NCI-H146 treated with DMSO at 0.1 percent for 48 hours (cell line): ENCODE measurements around the gene SRC.

Experiments used
- DNase-seq: peaks from one replicate; lab custom pipeline; 2025; ENCODE audit not compliant: unreplicated experiment; lab: John Stamatoyannopoulos, UW

SRC gene

DNA sequence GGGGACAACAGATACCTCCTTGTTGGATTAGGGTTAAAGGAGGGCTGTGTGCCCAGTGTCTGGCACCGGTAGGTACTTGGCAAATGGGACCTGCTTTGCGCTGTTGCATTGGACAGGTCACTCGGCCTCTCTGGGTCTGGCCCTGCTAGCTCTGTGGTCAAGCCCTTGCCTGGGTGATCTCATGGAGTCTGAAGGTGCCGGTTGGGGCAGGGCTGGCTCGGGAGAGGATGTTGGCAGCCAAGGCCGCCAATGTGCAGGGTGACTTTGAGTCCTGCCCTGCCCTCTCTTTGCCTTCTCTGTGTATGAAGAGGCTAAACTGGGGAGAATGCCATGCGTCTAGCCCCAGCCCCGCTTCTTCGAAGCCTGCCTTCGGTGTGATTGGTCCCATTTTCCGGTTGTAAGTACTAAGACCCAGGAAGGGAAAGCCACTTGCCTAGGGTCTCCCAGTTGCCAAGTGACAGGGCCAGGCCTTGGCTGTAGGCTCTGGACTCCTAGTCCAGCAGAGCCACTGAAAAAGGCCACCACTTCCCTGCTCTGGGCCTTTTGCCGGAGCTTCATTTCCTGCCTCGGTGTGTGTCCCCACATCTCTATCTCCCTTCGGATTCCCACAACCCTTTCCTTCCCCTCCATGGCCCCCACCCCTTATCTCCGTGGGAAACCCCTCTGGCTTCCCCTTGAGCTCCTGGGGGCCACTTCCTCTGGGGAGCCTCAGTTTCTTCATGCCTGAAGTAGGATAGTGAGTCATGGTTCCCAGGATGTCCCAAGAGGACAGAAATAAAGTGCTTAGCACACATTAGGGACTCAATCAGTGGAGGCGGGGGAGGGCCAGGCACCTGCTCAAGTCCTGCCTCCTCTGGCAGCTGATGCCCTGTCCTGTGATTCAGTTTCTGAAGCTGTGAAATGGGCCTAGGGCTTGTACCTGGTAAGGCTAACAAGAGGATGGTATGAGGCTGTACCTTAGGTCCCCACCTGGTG lies 3.9 kb downstream of the SRC start:
- DNase-seq: no peak

DNA sequence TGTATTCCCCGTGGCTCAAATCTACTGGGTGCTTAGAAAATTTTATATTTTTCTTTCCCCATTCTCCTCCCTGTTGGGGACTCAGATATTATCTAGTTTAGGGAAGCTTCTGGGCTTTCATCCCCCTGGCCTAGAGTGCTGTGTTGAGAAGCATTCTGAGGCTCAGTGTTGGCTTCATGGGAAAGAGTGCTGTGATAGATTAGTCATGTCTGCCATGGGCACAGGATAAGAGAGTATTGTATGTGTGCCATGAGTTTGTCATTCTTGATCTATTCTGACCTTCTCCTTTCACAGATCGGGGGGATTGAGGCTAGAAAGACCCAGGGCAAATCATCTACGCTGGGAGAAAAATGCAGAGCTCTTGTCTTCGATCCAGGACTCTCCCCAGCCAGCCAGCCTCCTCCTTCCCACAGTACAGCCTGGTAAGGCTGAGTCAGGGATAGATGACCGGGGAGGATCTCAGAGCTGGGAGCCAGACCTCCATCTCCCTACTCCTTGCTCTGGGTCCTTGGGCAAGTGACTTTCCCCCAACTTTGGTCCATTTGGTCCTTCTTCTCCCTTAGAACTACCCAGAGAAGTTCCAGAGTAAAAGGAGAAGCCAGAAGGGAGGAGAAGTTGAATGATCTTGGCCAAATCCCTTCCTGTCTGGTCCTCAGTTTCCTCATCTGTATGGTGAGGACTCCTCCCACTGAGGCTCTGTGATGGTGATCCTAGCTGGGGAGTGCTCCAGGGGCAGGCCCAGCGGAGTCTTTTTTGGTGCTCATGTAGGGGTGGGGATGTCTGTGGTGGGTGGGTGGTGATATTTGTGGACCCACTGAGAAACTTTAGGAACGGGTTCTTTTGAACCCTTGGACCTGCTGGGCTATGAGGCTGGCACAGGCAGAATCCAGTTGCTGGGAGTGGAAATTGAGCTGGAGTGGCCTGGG lies 5.0 kb downstream of the SRC start:
- DNase-seq: no peak

DNA sequence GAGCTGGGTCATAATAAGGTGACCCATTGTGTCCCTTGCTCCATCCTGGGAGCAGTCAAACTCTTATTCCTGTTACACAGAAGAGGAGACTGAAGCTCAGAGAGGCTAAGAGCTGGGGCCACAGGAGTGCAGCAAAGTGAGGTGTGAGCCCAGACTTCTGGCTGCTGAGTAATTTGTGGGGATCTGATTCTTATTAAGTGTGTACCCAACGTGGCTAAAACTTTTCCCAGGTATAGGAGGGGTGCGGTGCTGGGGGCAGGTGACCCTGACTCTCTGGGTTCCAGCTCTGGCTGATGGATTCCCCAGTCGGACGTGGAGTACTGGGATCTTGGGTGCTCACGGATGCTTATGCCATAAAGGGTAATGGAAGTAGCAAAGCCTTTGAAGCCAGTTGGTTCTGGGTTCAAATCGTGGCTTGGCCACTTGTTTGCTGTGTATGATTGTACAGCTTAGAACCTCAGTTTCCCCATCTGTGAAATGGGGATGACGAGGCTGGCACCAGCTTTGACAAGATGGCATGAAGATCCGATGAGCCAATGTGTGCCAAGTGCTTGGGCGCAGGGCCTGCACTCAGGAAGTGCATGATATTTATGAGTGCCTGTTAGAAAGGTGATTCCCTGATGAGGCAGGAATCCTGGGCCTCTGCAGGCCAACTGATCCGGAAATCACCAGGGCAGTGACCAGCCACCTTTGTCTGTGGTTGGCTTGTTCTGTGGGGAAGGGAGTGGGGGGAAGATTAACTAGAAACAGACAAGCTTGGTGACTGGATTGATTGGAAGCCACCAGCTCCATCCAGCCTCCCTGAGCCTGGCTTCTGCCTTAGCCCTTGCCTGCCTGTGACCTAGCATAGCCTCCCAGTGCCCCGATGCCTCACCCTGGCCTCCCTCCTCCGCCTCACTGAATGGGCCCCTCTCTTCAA lies 6.0 kb downstream of the SRC start:
- no peak for DNase-seq

DNA sequence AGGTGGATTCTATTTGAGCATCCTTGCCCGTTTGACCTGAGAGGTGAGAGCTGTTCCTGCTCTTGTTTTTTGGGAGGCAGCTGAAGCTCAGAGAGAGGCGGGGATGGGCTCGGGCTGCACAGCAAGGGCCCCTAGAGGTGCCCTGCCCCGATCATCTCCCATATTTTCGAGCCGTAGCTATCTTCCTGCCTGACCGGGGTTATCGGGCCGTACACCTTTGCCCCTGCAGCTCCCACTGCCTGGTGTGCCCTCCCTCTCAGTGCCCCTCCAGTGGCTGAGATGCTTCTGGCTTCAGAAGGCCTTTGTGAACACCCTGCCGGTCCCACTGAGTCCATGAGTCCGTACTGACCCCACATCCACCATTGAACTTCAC lies 6.7 kb downstream of the SRC start:
- no peak for DNase-seq

DNA sequence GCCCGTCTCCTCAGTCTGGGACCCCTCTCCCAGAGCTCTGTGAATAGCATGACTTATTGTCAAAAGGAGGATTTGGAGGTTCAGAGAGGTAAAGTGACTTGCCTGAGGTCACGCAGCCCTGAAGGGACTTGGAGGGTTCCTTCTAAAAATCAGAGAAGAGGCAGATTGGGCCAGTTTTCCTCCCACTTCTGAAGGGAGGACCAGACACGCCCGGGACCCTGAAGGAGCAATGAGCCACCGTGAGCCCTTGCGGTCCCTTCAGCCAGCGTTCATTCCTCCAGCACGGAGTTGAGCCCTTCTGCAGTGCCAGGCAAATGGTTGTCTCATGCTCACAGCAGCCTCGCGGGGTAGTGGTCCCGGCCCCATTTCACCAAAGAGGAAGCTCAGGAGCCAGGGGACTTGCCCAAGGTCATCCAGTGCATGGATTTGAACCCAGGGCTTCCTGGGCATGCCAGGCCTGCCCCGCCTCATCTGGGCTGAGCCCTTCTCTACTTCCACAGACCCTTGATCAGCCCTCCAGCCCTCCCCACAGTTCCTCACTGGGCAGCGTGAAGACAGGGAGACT lies 7.4 kb downstream of the SRC start:
- DNase-seq: no peak

DNA sequence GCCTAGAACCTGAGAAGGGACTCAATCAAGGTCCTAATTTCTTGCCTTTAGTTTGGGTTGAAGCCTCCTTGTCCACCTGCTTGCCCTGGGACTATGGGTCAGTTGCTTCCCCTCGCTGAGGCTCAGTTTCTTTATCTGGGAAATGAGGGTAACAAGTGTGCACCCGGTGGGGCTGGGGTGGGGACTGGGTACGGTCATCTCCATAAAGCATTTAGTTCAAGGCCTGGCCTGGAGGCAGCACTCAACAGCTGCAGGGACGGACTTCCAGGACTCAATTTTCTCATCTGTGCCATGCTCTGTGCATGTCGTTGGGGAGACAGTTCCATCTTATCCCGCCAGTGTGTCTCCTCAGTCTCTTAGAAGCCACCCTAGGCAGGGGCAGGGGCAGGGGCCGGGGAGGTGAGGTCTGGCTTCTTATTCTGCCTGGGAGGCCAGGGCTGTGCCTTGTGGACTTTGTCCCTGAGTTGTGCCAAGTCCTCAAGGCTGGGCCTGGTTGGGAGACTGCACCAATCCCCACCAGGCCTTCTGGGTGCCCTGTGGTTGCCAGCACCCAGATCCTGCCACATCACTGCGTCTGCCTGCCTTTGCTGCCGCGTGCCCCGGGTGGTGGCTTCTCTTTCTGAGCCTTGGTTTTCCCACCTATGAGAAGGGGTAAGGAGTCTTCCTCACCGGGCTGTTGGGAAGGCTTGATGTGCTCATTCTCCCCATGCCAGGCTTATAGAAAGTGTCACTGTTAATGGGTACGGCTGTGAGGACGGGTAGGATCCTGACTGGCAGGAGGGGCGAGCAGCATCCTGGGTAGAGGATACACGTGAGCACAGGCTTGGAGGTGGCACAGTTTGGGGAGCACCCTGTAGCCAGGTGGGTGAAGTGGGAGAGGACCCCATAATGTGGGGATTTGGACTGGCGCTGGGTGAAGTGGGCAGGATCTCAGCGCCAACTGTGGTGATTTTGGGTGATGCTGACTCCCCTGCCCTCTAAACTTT lies 8.6 kb downstream of the SRC start:
- DNase-seq: no peak

DNA sequence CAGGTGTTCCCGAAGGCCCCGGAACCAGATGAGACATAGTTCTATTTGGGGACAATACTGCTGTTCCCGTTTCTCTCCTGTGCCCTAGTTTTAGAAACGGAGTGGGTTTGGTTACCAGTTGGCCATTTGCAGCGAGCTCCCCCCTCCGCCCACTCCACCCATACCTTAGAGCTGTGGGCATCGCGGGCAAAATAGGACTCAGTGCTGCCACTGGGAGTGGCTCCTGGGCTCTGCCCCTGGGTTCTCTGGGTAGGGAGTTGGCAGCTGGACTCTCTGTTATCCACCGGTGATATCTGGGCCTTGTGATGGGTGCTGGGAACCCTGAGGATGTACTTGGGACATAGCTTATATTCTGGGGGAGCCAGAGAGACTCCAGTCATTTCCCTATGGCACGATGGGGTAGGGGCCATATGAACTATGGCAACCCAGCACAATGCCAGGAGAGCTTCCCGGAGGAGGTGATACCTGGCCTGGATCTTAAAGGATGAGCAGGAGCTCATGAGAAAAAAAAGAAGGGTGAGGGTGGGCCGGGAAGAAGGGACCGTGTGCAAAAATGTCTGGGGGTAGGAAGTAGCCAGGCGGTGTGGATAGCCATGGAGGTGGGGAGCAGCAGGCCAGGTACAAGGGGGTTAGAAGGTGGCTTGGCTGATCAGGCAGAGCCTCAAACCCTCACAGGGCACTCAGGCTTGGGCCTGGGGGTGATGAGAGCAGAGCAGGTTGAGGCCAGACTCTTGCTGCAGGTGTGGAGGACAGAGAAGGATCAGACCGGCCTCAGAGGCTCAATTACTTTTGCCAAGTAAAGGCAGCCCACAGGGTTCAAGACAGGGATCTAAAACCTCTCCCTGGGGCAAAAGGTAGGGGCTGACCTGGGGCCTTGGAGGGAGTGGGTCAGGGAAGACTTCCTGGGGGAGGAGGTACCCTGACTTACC lies 9.6 kb downstream of the SRC start:
- no peak for DNase-seq

DNA sequence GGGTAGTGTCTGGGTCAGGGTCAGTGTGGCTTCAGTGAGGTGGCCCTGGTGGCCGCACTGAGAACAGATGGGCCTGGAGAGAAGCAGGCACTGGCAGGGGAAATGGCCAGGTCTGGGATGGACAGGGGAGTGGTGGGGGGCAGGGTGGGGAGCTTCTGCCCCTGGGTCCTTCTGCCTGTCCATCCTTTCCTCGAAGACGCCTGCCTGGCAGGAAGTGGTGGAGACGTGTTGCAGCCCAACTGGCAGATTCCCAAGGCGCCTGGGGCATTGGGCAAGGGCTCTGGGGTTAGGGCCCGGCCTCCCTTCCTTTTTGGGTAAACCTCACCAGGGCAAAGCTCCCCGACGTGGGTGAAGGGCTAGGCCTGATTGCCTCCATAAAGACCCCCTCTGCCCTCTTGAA lies 10.4 kb downstream of the SRC start:
- no peak for DNase-seq

DNA sequence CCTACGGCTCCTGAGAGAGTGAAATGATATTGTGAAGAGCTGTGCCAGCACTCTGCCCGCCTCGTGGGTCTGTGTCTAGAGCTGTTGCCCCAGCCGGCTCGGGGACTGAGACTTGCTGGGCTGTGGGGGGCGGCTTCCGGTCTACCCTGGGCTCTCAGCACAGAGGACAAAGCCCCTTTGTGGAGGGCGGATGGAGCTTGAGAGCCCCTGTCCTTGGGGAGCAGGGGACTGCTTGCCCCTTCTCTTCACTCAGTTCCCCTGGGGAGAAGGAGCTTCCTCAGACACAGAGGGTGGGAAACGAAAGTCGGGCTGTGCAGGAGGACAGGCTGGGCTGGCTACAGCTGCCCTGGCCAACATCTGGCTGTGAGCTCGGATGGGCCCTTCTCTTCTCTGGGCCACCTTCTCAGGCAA lies 11.0 kb downstream of the SRC start:
- no peak for DNase-seq

DNA sequence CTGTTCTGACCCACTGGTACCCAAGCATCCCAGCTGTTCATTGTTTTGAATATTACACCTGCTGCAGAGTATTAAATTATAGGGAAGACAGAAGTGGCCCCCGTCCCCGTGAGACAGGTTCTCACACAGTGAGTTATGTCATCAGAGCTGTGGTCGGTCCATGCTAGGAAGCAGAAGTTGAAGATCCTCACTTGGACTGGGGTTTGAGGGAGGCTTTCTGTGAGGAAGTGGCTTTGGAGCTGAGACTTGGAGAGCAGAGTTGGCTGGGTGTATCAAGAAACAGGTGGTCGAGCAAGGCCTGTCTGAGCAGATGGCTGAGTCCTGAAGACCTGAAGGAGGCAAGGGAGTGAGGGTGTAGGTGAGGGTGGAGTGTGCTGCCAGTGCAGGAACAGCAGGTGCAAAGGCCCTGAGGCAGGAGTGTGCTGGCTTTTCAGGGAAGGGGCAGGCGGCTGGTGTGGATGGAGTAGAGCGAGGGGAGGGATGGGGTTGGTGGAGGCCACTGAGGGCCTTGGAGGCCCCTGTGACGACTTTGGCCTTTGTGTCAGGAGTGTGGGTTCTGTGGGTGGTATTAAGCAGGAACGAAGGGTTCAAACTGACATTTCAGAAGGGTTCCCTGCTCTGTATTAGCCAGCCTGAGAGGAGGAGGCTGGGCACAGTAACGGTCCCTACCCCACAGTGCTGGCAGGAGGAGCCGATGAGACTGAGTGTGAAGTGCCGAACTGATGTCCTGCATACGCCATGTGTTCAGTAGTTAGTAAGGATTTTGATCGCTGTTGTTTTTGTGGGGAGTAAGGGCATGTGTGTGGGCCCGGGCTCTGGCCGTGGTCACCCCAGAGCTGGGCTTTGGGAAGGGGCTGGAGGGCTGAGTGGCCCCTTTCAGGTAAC lies 11.8 kb downstream of the SRC start:
- no peak for DNase-seq

DNA sequence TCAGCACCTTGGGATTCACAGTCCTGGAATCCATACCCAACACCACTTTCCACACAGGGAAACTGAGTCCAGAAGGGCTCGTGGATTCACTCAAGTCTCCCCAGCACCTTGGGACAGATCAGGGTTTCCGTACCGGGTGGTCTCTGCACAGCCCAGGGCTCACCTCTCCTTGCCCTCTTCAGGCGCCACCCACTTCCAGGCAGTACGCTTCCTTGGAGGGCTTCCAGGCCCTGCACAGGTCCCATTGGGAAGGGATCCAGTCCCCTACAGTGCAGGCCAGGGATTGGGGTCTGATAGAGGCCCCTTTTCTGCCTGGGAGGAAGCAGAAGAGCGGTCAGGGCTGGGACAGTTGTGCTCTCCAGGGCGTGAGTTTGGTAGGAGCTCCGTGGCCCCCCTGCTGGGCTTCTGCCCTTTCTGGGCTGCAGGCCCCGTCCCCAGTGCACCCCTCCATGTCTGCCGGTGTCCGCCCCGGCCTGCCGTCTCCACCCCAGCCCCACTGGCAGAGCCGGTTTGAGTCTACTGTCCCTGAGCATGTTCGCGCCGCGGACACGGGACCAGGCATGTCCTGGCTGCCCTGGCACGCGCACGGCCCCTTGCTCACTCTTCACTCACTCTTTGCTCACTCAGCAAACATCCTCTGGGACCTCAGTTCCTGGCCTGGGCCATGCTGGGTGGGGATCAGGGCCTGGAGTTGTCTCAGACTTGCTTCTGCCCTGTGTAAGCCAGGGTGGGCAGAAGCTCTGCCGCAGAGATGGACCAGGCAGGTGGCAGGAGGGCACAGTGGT lies 12.6 kb downstream of the SRC start:
- no peak for DNase-seq

DNA sequence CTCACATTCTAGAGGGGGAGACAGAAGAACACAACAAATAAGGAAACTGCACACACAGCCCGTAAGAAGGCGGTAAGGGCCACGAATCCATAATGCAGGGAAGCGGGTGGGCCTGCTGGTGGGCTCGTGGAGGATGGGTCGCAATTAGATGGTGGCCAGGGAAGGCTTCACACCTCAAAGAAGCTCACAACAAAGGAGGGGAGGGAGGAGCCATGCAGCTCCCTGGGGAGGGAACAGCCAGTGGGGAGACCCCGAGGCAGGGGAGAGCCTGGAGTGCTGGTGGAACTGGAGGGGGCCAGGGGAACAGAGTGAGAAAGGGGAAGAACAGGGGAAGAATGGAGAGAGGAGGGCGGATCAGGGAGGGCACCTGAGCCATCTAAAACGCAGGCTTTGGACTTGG lies 13.4 kb downstream of the SRC start:
- DNase-seq: no peak

DNA sequence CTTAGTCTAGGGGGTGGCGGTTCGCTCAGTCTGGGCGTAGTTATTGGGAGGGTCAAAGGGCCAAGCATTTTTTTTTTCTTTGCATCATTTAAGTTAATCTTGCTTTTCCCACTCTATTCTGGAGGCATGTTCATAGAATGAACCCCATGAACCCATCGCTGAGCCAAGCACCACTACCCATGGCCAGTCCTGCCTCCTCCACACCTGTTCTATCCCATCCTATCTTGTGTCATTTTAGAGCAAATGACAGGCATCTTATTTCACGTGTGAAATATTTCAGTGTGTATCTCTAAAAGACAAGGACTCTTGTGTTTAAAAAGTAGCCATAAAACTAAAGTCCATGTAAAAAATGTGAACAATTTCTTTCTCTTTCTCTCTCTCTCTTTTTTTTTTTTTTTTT lies 13.9 kb downstream of the SRC start:
- no peak for DNase-seq

DNA sequence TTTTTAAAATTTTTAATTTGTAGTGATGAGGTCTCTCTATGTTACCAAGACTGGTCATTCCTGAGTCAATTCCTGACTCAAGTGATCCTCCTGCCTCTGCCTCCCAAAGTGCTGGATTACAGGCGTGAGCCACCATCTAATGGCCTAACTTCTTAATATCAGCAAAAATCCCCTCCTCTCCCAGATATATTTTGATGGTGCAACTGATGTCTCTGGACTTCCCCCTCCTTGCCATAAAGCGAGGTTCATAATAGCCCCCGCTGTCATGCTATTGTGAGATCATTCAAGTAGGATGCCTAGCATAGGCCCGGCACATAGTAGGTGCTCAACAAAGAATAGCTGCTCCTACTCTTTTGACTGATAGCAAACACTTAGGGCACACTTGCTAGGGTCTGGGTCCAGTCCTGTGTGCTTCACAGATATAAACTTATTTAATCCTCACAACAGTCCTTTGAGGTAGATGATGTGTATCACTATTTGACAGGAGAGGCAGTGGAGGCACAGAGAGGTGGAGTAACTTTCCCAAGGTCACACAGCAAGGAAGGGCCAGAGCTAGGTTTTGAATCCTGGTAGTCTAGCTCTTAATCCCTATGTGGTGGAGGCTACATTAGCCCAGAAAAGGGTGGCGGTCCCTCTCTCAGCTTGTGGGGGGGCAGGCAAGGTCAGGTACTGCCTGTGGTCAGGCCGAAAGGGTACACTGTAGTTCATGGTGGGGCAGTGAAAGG lies 14.6 kb downstream of the SRC start:
- DNase-seq: no peak

DNA sequence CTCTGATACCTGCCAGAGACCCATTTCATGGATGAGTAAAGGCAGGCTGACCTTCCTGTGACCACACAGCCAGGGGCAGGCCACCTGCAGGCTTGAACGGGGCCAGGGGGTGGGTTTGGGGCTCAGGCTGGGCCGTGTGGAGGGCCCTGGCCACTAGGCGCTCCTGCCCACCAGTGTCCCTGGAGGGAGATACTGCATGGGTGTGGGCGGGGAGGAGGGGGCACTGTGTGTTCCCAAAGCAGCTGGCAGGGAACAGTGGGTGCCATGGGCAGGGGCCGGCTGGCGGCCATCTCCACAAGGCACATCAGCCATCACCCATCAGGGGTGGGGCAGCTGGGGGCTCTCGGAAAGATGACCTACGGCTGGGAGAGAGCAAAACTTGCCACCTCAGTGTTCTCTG lies 15.4 kb downstream of the SRC start:
- no peak for DNase-seq

DNA sequence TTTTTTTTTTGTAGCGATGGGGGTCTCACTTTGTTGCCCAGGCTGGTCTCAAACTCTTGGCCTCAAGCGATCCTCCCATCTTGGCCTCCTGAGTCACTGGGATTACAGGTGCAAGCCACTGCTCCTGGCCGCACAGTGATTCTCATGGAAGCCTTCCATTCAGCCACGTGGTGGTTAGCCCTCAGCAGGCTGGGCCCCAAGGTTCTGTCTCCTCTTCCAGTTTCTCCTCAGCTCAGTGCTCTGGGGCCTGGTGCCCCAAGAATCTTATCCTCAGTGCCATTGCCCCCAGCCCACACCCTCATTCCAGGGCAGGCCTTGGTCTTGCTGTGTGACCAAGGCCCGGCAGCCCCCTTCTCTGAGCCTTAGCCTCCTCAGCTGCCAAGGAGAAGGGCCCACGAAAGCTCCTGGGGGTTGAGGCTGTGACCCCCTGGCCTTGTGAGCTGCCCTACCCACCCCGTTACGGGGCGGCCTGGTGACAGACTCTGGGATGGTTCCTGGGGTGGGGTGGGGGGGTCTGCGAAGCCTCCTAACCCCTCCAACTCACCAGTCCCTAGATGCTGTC lies 16.4 kb downstream of the SRC start:
- no peak for DNase-seq
